SU-DHL-6 (cell line): Measurements from ENCODE around the gene NEMF.

Experiments
- H2AFZ ChIP-seq: fragments of 200-600 bp; sonication (generic); 2 replicates; pipeline ENCODE4 v1.6.1; 2014; ENCODE audit warnings: low read depth, mild to moderate bottlenecking, moderate library complexity, mixed read lengths, antibody characterized with exemption, low read length; ENCODE audit not compliant: severe bottlenecking
- H3F3A ChIP-seq: fragments of 200-600 bp; shearing (Covaris generic); 2 replicates; pipeline ENCODE4 v1.6.0; 2016; ENCODE audit warnings: antibody characterized with exemption, mild to moderate bottlenecking; ENCODE audit not compliant: insufficient read depth
- H3K27ac ChIP-seq: fragments of 200-600 bp; sonication (generic); 2 replicates; pipeline ENCODE4 v1.5.1; 2016; ENCODE audit warnings: low read depth, mild to moderate bottlenecking, low read length, moderate library complexity, mixed read lengths
- H3K27me3 ChIP-seq: fragments of 200-600 bp; sonication (generic), shearing (Covaris generic); 2 replicates; pipeline ENCODE4 v1.6.0; 2014; ENCODE audit warnings: mild to moderate bottlenecking, low read length
- H3K36me3 ChIP-seq: fragments of 200-600 bp; sonication (generic); 2 replicates; pipeline ENCODE4 v1.6.1; 2014; ENCODE audit warnings: mild to moderate bottlenecking, low read length, mixed read lengths
- H3K4me2 ChIP-seq: fragments of 300-600, 200-600 bp; shearing (Covaris generic), sonication (generic); 2 replicates; pipeline ENCODE4 v1.6.0; 2014; ENCODE audit warnings: low read length, low read depth, mild to moderate bottlenecking; ENCODE audit not compliant: poor library complexity, severe bottlenecking
- H3K4me3 ChIP-seq: fragments of 200-600 bp; sonication (generic); 2 replicates; pipeline ENCODE4 v1.5.1; 2014; ENCODE audit warnings: antibody characterized with exemption, low read length, mild to moderate bottlenecking, mixed read lengths; ENCODE audit not compliant: insufficient read depth, poor library complexity, severe bottlenecking
- H3K79me2 ChIP-seq: fragments of 200-600 bp; sonication (generic); 2 replicates; pipeline ENCODE4 v1.6.1; 2014; ENCODE audit warnings: mild to moderate bottlenecking, low read length, moderate library complexity; ENCODE audit not compliant: insufficient read depth
- H3K9ac ChIP-seq: fragments of 200-600 bp; sonication (generic); 2 replicates; pipeline ENCODE4 v1.7.0; 2014; ENCODE audit warnings: mild to moderate bottlenecking, low read length
- H3K9me2 ChIP-seq: fragments of 200-600 bp; sonication (generic); replicated peaks from 2 replicates; pipeline ENCODE4 v1.6.1; 2014; ENCODE audit warnings: low read length; ENCODE audit not compliant: insufficient read depth
- H3K9me3 ChIP-seq: fragments of 200-600 bp; sonication (generic); 2 replicates; pipeline ENCODE4 v1.6.1; 2014; ENCODE audit warnings: low read length, mixed read lengths; ENCODE audit not compliant: insufficient read depth
- H4K20me1 ChIP-seq: fragments of 200-600 bp; sonication (generic); 2 replicates; pipeline ENCODE4 v1.6.1; 2014; ENCODE audit warnings: low read depth, mild to moderate bottlenecking, antibody characterized with exemption, low read length, moderate library complexity, mixed read lengths
- CTCF ChIP-seq: fragments of 200-600 bp; sonication (generic); IDR thresholded peaks from one replicate; pipeline ENCODE4 v1.5.1; 2017; ENCODE audit warnings: antibody characterized with exemption, mild to moderate bottlenecking, low read length, moderate library complexity; ENCODE audit not compliant: insufficient read depth, poor library complexity, severe bottlenecking
- EZH2phosphoT487 ChIP-seq: fragments of 200-600 bp; sonication (generic), shearing (Covaris generic); conservative IDR thresholded peaks from 2 replicates; pipeline ENCODE4 v1.6.1; 2018; ENCODE audit warnings: mild to moderate bottlenecking, antibody characterized with exemption, low read length, moderate library complexity, mixed read lengths

Gene NEMF

GRCh38 chr14:49863487-49864281 is 11.1 kb upstream of the NEMF start:
- Histone ChIP-seq H4K20me1 (no peaks in the 10 kb centered on the region), H3K79me2 (peaks cover 5% of the 10 kb centered on the region; the same call in 1 of the 2 replicates), H3K9ac (peak overlapping the region; percentile 74), H3K9me2 (no peaks in the 10 kb centered on the region), H3K36me3 (no peaks in the 10 kb centered on the region), H3K27ac (peak overlapping the region; percentile 78), H2AFZ (no peak overlapping the region), H3K4me2 (peak overlapping the region; percentile 94), H3K9me3 (no peaks in the 10 kb centered on the region), H3F3A (peaks cover 34% of the 10 kb centered on the region), H3K27me3 (no peaks in the 10 kb centered on the region), H3K4me3 (peak overlapping the region; percentile 78)
- no peak for TF ChIP-seq CTCF

- Histone ChIP-seq H4K20me1 (no peaks in the 10 kb centered on the region), H3K4me3 (peak overlapping the region; percentile 60), H3K9ac (peak overlapping the region; percentile 74), H2AFZ (peak overlapping the region; percentile 98), H3K27ac (peak overlapping the region; percentile 85), H3K9me2 (no peaks in the 10 kb centered on the region), H3K36me3 (no peaks in the 10 kb centered on the region), H3K9me3 (no peaks in the 10 kb centered on the region), H3K4me2 (peak overlapping the region; percentile 75), H3F3A (peaks cover 35% of the 10 kb centered on the region), H3K79me2 (peaks cover 5% of the 10 kb centered on the region; the same call in 1 of the 2 replicates), H3K27me3 (no peaks in the 10 kb centered on the region)
- TF ChIP-seq EZH2phosphoT487 (no peak), CTCF (peak; percentile 100)
Measured at GRCh38 chr14:49862089-49862673, 9.6 kb upstream of the NEMF start.

- H2AFZ ChIP-seq: peak overlapping the region; percentile 98
- no peaks in the 10 kb centered on the region for H3K9me2 ChIP-seq
- peaks cover 5% of the 10 kb centered on the region; the same call in 1 of the 2 replicates for H3K79me2 ChIP-seq
- H3K27ac ChIP-seq: peak overlapping the region; percentile 85
- peak overlapping the region; percentile 74 for H3K9ac ChIP-seq
- H3K4me2 ChIP-seq: peak overlapping the region; percentile 75
- peaks cover 35% of the 10 kb centered on the region for H3F3A ChIP-seq
- H3K4me3 ChIP-seq: peak overlapping the region; percentile 60
- H3K27me3 ChIP-seq: no peaks in the 10 kb centered on the region
- no peaks in the 10 kb centered on the region for H3K9me3 ChIP-seq
- TF ChIP-seq EZH2phosphoT487 (no peak), CTCF (no peak)
- H3K36me3 ChIP-seq: no peaks in the 10 kb centered on the region
- no peaks in the 10 kb centered on the region for H4K20me1 ChIP-seq
Measured at GRCh38 chr14:49861699-49862088, 9.1 kb upstream of the NEMF start.
